Activated CD4-positive, CD25-positive, alpha-beta regulatory T cell treated with anti-CD3 and anti-CD28 coated beads, Interleukin-2, amount 50 U/mL, for 24 hours (primary cell): Measurements from ENCODE around the gene IKZF2.

Experiments used
- ATAC-seq, 2 donors: fragments of 150-1000 bp; cut with Tn5 transposase; one replicate each; pipeline ENCODE4 v1.10.0; 2021; ENCODE audit warnings: mild to moderate bottlenecking in 1 of 2, moderate library complexity in 1 of 2

Gene IKZF2

DNA sequence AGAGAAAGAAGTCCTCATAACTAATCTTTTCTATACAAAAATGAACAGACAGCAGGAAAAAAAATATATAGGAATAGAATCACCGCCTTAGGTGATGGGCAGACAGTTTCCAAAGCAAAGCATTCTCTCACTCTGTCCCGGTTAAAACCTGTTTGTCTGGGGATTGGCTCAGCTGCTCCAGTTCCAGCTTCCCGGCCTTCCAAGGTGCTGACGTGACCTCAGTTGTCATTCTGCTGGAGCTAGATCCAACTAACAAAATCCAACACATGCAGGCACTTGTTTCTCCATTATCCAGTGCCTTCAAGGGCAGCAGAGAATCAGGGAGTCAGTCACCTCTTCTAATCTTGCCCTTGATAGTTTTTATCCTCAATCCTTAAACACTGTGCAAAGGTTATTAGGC lies 52.8 kb downstream of the IKZF2 start:
- no peak for ATAC-seq

DNA sequence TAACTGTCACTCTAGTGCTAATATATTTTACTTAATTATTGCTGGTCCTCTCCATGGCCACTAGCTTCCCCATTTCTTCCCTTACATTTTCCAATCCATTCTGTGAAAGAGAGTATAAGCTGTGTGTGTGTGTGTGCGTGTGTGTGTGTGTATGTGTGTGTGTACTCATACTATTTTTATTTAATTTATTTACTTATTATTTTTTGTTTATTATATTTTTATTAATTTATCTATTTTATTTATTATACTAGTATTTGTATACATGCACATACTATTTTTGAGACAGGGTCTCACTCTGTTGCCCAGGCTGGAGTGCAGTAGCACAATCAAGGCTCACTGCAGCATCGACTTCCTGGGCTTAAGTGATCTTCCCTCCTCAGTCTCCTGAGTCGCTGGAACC lies 59.6 kb downstream of the IKZF2 start:
- ATAC-seq, result no peak

DNA sequence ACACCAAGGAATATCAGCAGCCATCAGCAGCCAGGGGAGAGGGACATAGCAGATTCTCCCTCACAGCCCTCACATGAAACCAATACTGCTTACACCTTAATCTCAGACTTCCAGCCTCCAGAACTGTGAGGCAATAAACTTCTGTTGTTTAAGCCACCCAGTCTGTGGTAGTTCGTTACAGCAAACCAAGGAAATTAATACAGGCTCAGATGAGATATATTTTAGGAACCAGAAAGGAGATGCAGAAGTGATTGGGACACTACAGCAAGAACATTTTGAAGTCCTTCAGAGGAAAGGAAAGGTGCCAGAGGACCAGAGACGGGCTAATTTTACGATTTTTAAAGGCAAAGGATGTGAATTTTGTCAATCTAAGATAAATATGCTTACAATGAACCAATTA lies 60.6 kb downstream of the IKZF2 start:
- no peak for ATAC-seq

DNA sequence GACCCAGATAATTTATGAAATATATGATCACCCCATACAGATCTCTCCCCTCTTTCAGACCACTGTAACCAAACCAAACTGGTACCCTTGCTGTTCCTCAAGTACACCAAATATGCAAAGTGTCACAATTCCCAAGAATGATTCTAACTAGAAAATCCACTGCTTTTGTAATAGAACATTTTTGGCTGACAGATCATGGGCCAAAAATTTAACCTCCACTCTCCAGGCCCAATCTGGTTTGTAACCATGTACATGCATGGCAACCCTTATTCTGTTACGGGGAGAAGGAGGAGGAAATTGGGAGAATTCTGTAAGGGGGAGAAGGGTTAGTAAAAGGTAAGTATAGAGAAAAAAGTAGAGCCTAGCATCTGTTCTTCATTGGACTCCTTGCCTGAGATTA lies 62.0 kb downstream of the IKZF2 start:
- no peak for ATAC-seq

DNA sequence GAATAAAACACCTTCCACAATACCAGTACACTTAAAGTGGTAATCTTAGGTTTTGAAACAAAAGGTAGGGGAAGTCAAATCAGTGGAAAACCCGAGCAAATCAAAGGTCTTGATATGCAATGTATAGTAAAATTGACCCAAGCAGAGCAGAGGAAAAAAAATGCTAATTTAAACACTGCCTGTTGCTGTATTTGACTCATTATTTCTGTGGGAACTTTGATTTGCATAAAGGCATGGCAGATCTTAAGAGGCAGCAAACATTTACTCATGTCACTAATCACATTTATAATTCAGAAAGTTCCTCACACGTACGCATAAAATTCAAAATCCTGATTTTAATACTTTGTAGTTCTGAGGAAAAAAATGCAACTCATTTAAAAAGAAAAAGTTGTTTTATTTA lies 64.4 kb downstream of the IKZF2 start:
- ATAC-seq, result peak; percentile 76 to 79

DNA sequence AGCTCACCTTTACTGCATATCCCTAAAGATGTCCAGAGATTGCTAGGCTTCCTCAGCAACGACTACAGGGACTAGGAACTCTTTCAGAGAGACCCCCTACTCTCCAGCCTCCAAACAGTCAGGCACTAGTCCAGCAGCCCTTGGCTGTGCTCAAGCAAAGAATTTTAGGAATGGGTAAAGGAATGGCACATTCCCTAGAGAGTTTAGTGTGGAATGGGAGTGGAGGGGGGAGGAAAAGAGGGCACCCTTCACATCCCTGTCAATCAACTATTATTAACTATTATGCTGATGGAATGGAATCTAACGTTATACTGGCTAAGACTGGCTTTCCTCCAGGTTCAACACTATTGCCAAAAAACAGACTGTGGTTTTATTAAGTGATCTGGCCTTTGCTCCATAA lies 64.8 kb downstream of the IKZF2 start:
- ATAC-seq, result no peak

DNA sequence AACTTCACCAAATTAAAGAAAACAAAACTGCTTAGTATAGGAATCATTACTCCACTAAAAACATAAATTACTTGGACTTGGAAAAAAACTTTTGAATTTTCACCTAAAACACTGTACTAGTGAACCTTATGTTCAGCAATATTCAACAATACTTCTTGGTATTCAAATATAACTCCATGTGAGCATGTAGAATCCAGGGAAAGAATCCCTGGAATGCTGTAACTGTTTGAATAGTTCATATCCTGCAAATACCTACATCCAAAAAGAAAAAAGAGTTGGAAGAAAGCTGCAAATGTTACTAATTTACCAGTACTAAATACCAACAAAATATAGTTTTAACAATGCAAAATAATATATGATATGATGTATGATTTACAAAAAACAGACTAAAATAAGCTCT lies 65.4 kb downstream of the IKZF2 start:
- no peak for ATAC-seq

DNA sequence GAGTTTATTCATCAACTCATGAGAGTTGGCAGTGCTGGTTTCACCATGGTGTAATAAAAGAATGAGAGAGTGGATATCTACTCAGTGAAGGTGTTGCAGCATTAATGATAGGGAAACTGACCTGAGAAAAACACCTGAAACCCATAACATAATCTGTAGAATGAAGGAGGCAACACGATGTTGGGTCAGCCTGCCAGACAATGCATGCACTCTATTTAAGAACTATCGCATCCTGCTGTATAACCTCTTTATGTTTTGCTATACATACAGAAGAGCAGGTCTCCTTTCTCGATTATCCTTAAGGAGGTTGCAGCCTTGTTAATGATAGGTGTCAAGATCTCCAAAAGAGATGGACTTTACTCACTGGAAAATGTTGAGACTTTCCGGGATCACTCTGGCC lies 65.9 kb downstream of the IKZF2 start:
- ATAC-seq, result no peak

DNA sequence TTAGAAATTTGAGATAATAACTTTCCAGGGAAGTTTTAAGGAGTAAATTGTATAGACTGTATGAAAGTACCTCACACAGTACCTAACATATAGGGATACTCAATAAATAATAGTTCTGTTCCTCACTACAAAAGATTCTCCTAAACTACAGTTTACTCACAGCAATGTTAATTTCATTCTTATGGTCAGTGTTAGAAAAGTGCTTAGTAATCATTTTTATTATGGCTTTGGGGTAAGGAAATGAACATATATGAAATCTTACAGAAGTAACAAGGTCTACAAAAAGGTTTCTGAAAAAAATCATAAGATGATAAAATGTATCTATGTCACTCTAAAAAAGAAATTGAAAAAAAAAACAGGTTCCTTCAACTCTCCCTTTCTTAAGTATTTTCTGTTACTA lies 67.2 kb downstream of the IKZF2 start:
- ATAC-seq, result no peak

DNA sequence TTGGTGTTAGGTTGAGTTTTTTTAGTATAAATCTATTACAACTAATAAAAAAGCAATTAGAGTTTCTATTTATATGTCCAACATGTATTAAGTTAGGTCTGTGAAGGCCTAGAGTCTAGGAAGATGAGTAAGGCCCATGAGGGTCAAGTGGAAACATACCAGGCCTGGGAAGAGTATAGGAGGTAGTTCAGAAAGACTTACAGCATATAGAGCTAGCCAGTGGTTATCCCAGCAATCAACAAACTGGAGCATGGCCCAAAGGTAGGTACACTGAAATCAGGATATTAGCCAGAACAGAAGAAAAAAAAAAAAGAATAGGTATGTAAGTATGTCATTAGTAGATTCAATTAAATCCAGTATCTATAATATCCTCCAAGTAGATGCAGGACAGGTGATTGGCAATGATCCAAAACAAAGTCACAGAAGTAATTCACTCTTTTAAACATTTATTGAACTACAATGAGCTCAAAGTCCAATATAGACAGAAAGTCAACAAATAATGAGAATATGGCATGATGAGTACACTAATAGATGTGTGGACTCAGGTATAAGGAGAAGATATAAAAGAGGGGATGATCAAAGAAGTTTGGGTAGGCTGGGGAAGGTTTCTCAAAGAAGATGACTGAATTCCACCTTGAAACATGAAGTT lies 70.3 kb downstream of the IKZF2 start:
- no peak for ATAC-seq

DNA sequence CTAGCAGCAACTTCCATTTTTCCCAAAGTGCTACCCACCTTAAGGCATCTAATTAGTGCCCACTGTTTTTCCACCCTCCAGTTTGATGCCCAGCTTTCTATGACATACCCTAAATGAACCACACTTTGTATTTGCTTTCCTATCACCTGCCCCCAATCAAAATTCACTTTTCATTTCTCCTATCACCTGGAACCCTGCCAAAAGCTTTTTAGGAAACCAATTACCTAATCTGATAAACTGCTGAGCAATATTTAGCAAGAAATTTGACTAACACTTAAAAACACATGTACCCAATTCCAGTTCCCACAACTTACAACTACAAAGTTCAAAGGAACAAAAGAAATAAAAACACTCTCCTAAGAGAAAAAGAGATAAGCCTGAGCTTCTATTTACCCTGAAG lies 71.7 kb downstream of the IKZF2 start:
- no peak for ATAC-seq

DNA sequence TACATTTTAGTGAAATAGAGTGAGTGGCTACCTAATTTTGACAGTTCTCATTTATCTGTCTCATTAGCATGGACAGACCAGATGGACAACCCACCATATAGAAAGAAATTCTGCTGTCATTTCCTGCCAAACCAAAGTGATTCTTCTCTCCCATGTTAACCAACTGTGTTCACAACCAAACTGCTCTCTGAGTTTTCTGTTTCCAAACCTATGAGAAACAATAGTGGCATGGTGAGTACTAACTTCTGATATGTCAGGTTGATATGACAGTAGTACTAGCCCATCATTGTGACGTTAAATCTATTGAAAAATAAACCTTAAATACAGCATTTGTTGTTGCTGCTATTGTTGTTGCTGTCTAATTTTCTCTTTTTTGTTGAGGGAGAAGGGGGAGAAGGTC lies 72.7 kb downstream of the IKZF2 start:
- peak; percentile 60 to 65 for ATAC-seq

DNA sequence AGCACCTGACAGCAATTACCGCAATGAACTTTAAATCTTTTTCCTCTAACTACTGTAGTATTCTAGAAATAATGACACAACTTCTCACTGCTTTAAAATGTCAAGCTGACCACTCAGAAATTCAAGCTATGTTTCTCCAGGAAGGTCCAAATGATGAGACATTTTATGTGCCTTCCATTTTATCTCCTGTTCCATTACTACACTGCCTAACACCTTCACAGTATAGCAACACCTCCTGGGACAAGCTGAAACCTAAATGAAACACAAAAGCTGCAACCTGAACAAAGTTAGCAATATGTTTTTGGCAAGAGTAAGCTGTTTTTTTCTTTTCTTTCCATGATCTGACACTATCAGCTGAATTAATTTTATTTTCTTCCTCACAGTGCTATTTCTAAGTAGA lies 81.9 kb downstream of the IKZF2 start:
- peak; percentile 36 to 41 for ATAC-seq

DNA sequence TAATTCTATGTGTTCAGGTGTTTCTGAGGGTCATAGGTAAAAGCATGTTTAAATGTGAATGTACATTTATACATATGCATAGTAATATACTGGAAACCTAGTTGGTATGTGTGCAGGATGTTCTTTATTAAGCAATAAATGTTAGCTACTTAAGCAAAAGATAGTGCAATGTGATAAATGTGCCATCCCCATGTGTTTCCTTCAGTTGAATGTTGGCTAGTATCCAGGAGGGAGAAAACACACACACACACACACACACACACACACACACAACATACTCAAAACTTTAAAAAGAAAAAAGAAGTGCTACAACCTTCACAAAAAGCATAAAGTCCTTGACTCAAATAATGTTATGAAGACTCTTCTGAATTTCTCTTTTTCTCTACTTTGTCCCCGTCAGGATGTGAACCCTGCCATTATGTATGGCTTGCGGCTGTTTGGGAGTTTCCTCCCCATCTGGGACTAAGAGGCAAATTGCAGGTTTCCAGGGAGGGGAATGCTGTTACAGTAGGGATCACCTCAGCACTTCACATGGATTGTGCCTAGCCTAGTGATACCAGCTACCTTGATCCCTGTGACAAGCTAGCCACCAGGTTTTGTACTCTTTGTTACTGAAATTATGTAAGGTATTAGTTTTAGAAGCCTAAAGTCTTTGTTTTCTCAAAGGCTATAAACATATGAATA lies 82.6 kb downstream of the IKZF2 start:
- ATAC-seq, result no peak

DNA sequence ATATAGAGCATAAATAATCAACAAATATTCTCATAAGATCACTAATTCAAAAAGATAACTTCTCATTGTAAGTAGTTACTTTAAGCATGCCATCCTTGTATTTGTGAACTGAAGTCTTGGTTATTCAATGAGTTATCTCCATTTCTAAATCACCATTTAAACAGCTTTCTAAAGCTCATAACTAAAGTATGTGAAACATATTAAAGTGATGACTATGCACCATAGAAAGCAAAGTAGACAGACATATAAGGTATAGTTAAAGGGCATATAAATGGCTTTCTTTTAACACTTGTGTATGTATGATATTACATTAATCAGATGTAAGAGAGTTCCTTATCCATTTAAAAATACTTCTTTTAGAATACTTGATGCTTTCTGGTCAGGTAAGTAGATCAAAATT lies 83.5 kb downstream of the IKZF2 start:
- peak in 1 of 2 donors; percentile 17 for ATAC-seq

DNA sequence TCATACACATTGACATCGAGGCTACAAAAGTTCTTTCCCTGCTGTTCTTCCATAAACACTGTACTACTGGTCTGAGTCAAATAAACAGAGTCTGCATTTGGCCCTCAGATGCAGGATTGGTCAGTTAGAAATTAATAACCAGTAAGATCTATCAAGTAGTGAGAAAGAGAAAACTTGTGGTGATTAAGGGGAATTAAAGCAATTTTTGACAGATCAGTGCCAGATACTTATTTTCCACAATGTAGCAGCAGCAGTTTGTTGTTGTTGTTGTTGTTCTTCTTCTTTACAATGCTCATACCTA lies 85.0 kb downstream of the IKZF2 start:
- no peak for ATAC-seq

DNA sequence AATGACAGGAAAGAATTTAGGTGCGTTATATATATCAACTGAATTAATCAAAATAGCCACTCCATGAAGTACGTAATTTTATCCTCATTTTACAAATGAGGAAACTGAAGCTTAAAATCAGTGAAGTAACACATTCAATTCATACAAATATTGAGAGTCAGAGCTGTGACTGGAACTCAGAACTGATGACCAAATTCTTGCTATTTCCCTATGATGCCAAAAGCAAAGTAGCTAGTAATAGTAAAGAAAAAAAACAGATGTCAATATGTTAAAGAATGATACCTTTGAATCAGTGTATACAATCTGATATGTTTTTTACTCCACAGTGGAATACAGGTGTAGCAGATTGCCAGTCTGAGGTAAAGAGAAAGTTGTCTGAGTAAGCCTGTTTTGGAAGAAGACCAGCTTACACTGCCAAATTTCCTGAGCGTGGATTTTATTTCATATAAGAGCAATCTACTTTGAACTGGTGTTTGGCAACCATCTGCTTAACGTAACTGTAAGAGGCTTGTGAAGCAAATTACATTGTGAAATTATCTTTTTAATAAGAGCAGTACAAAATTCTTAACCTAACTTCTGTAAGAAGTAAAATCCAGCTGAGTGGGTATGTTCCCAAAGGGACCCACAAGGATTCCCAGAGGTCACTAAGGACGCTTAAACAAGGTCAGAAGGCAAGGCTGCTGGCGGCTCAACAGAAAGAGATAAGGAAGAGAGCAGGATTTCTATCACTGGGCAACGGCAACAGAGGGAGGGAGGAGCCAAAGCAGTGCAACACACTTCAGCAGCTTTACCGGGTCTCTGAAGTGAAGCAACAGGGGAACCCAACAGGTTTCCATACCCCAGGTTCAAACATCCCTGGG lies 85.6 kb downstream of the IKZF2 start:
- ATAC-seq, result peak; percentile 37 to 42

DNA sequence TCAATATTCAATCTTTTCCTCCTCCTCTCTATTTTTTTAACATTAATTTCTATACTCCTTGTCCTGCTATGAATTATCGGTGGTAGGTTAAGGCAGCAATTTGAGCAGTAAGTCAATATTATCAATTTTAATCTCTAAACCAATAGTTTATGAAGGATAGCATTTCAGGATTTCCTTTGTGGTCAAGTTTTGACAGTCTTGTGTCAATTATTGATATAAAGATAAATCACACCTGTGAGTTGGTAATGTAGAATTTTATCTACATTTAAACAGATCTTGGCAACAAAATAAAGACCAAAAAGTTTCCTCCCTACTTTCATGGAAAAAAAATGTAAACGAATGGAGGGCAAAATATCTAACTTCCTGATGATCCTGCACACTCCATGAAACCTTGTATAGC lies 87.3 kb downstream of the IKZF2 start:
- no peak for ATAC-seq

DNA sequence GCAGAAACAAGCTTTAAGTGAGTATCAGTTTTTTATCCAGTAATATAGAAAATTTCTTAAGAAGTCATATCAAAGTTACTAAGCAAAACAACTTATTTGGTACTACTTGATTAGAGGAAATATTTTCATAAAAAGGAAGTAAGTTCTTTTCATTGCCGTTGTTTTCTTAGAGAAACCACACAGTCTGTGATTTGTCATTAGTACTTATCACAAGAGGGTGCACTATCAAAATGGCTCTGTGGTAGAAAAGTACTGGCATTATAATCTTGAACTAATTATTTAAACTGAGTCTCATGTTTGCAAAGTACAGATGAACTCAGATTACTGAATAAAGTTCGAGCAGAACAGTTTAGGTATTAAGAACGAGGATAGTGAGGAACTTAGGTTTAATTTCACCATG lies 93.4 kb downstream of the IKZF2 start:
- peak; percentile 89 to 92 for ATAC-seq

DNA sequence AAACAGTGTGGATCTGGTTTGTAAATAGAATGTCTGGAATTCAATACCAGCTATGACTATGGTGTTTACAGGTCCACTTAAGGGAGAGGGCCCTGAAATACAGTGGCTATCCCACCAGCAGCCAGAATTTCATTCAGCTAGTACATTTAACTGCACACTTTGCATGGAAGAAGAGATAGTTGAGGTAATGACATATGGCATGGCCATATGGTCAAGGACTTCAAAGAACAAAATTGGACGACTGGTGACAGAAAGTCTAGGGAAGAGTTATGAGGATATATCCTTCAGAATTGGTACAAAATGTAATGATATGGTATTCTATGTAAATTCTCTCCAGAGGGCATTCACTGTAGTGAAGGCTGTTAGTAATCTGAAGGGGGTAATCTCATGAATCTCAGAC lies 105.0 kb downstream of the IKZF2 start:
- no peak for ATAC-seq

DNA sequence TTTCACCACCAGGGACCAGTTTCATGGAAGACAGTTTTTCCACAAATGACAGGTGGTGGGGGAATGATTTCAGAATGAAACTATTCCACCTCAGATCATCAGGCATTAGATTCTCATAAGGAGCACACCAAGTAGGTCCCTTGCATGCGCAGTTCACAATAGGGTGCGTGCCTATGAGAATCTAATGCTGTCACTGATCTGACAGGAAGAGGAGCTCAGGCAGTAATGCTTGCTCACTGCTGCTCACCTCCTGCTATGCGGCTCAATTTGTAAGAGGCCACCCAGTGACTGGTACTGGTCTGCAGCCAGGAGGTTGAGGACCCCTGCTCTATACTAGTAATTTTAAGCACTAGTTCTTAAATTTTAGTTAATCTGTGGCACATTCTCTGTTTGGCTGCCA lies 107.8 kb downstream of the IKZF2 start:
- ATAC-seq, result peak; percentile 17 to 51

DNA sequence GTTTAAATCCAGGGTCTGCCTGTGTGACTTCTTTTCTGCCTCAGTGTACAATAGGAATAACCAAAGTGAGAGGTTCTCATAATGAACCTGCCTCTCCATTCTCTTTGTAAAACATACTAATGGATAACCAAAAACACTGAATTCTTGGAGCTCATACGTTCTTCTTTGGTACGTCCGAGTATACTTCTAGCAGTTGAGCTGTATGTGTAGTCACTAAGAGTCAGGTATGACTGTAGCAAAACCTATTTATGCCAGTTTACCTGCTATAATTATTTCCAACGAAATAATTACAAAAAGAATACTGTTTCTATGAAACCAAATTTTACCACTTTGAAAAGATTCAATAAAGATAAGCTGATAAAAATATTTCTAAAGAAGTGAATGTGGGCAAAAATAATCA lies 109.2 kb downstream of the IKZF2 start:
- peak; percentile 64 to 71 for ATAC-seq

DNA sequence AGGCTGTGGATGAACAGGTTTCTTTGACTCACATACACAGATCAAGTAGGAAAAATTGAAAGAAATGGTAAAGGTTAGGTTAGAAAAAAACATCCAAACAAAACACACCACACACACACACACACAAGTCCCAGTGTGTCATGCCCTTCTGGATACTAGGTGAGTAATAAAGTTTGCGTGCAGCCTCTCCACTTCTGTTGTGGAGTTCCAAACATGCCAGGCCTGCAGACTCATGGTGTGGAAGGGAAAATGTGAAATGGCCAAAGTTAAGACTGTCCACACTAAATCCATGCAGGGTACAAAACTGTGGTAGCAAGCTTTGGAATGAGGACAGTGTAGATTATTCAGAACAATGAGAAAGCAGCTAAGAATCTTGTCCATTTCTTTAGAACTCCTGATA lies 114.6 kb downstream of the IKZF2 start:
- ATAC-seq, result no peak

DNA sequence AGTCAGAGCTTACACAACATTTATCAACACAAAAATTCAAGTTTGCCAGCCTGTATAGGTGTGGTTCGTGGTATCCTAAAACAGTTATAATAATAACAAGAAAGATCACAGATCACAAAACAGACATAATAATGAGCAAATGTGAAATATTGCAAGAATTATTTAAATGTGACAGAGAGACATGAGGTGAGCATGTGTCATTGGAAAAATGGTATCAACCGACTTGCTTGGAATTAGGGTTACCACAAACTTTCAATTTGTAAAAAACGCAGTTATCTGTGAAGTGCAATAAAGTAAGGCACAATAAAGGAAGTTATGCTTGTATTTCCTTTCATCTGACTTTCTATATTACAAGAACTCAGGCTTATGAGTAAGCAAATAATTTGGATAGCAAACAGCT lies 116.8 kb downstream of the IKZF2 start:
- ATAC-seq, result peak; percentile 71 to 72
